SK-N-SH (cell line): ENCODE measurements around the gene MCTS1. TPM values are rescaled to one million over a fixed set of nuclear protein-coding genes. Genes with fewer than 3 reads are reported as not detected.

ENCODE experiments used
- CTCF ChIA-PET: fragments of 300-600, 350-600 bp; formaldehyde crosslinking; extraction: SDS; loops from one replicate; lab custom pipeline; 2021; lab: Yijun Ruan, JAX
- POLR2A ChIA-PET: fragments of 350-600 bp; sonication (Branson Sonifier 250); formaldehyde crosslinking; extraction: SDS; loops from one replicate; lab custom pipeline; 2020; ENCODE audit warnings: antibody characterized with exemption, inconsistent platforms; lab: Yijun Ruan, JAX
- DNase-seq: peaks from one replicate; pipeline ENCODE4 v3.0.0; 2012
- H2AFZ ChIP-seq: fragments of 200-600 bp; sonication (generic); 2 replicates; pipeline ENCODE4 v1.8.1; 2016; ENCODE audit warnings: antibody characterized with exemption, mild to moderate bottlenecking, low read depth
- H3F3A ChIP-seq: fragments of 200-600 bp; sonication (generic); replicated peaks from 2 replicates; pipeline ENCODE3; 2016; ENCODE audit warnings: antibody characterized with exemption, mild to moderate bottlenecking; ENCODE audit not compliant: insufficient read depth
- H3K27ac ChIP-seq, 2 experiments: fragments of 200-500 bp in 1 of 2; fragments of 200-600 bp in 1 of 2; sonication (Bioruptor generic) in 1 of 2; sonication (generic), shearing (Covaris generic) in 1 of 2; 2 replicates each; pipeline versions ENCODE4 v1.5.1 to v1.6.1; 2014 to 2016; ENCODE audit warnings: low read depth in 2 of 2, inconsistent platforms in 1 of 2, low read length in 1 of 2, mild to moderate bottlenecking in 1 of 2, mixed read lengths in 1 of 2
- H3K27me3 ChIP-seq: fragments of 200-600 bp; sonication (generic), shearing (Covaris generic); 2 replicates; pipeline ENCODE4 v1.6.1; 2016; ENCODE audit warnings: mixed run types; ENCODE audit not compliant: insufficient read depth
- H3K36me3 ChIP-seq, 2 experiments: fragments of 200-500 bp in 1 of 2; fragments of 200-600 bp in 1 of 2; sonication (Bioruptor generic) in 1 of 2; sonication (generic) in 1 of 2; replicated peaks in 1 of 2; 2 replicates each; pipeline versions ENCODE3 to v1.5.1; 2014 to 2016; ENCODE audit warnings: low read length in 1 of 2, mild to moderate bottlenecking in 1 of 2; ENCODE audit not compliant: insufficient read depth in 2 of 2, control insufficient read depth in 1 of 2
- H3K4me1 ChIP-seq, 2 experiments: fragments of 200-500 bp in 1 of 2; fragments of 200-600 bp in 1 of 2; sonication (Bioruptor generic) in 1 of 2; sonication (generic), shearing (Covaris generic) in 1 of 2; 2 replicates each; pipeline versions ENCODE4 v1.5.1 to v1.6.1; 2014 to 2016; ENCODE audit warnings: low read depth in 1 of 2, low read length in 1 of 2, mixed run types in 1 of 2; ENCODE audit not compliant: insufficient read depth in 2 of 2, control insufficient read depth in 1 of 2
- H3K4me2 ChIP-seq: fragments of 200-600 bp; sonication (generic), shearing (Covaris generic); 2 replicates; pipeline ENCODE4 v1.6.1; 2017; ENCODE audit warnings: mixed run types
- H3K4me3 ChIP-seq, 2 experiments: fragments of 200-500 bp in 1 of 2; fragments of 200-600 bp in 1 of 2; sonication (Bioruptor generic) in 1 of 2; sonication (generic), shearing (Covaris generic) in 1 of 2; 2 replicates each; pipeline versions ENCODE4 v1.5.1 to v1.8.1; 2014 to 2016; ENCODE audit warnings: low read depth in 2 of 2, inconsistent platforms in 1 of 2, low read length in 1 of 2, mild to moderate bottlenecking in 1 of 2, mixed read lengths in 1 of 2, moderate library complexity in 1 of 2
- H3K79me2 ChIP-seq: fragments of 200-600 bp; sonication (generic); 2 replicates; pipeline ENCODE4 v1.8.1; 2017; ENCODE audit warnings: mild to moderate bottlenecking; ENCODE audit not compliant: insufficient read depth
- H3K9ac ChIP-seq: fragments of 200-600 bp; sonication (generic); 2 replicates; pipeline ENCODE4 v1.6.1; 2017; ENCODE audit warnings: mixed run types
- H3K9me2 ChIP-seq: fragments of 200-600 bp; sonication (generic); 2 replicates; pipeline ENCODE4 v1.6.1; 2017; ENCODE audit warnings: mixed run types
- H3K9me3 ChIP-seq: fragments of 200-600 bp; sonication (generic); 2 replicates; pipeline ENCODE4 v1.6.1; 2017; ENCODE audit warnings: mixed run types, mild to moderate bottlenecking, moderate library complexity
- H4K20me1 ChIP-seq: fragments of 200-600 bp; sonication (generic); 2 replicates; pipeline ENCODE4 v1.6.1; 2017; ENCODE audit warnings: mild to moderate bottlenecking, mixed run types; ENCODE audit not compliant: insufficient read depth
- ELF1 ChIP-seq: IDR thresholded peaks from 2 replicates; pipeline ENCODE4 v1.4.0; 2012
- EP300 ChIP-seq, 2 experiments: IDR thresholded peaks; 2 replicates each; pipeline versions ENCODE4 v1.4.0 to v1.6.1; 2012; ENCODE audit warnings: borderline replicate concordance in 1 of 2, low read depth in 1 of 2, low read length in 1 of 2
- EZH2phosphoT487 ChIP-seq: fragments of 200-600 bp; sonication (generic); IDR thresholded peaks from 2 replicates; pipeline ENCODE4 v1.6.1; 2017; ENCODE audit warnings: low read depth, mixed run types, mild to moderate bottlenecking, antibody characterized with exemption, moderate library complexity, borderline replicate concordance
- FOSL2 ChIP-seq: IDR thresholded peaks from 2 replicates; pipeline ENCODE4 v1.4.0; 2012; ENCODE audit warnings: low read depth, mild to moderate bottlenecking, moderate library complexity, borderline replicate concordance
- FOXJ3 ChIP-seq: sonication (generic); formaldehyde crosslinking; IDR thresholded peaks from 2 replicates; pipeline ENCODE4 v1.5.1; 2020; ENCODE audit warnings: mild to moderate bottlenecking, missing genetic modification reagents
- GATA2 ChIP-seq: sonication (generic); formaldehyde crosslinking; IDR thresholded peaks from 2 replicates; pipeline ENCODE4 v1.5.0; 2020; ENCODE audit warnings: mild to moderate bottlenecking, missing genetic modification reagents
- MEF2A ChIP-seq: IDR thresholded peaks from 2 replicates; pipeline ENCODE4 v1.4.0; 2012; ENCODE audit warnings: low read depth, borderline replicate concordance
- NRF1 ChIP-seq: IDR thresholded peaks from 2 replicates; pipeline ENCODE4 v1.6.1; 2012; ENCODE audit warnings: low read depth, mild to moderate bottlenecking, low read length
- RAD21 ChIP-seq: IDR thresholded peaks from 2 replicates; pipeline ENCODE4 v1.6.1; 2012; ENCODE audit warnings: mild to moderate bottlenecking, low read length
- RXRA ChIP-seq: IDR thresholded peaks from 2 replicates; pipeline ENCODE4 v1.4.0; 2012; ENCODE audit warnings: low read depth, mild to moderate bottlenecking, borderline replicate concordance
- TEAD4 ChIP-seq: IDR thresholded peaks from 2 replicates; pipeline ENCODE4 v1.4.0; 2012; ENCODE audit warnings: mild to moderate bottlenecking, borderline replicate concordance; ENCODE audit not compliant: insufficient read depth
- WGBS: methylation state at CpG from one replicate; pipeline ENCODE4 v1.1.6; 2017; ENCODE audit warnings: low lambda C conversion rate; 5-methylcytosine and 5-hydroxymethylcytosine counted together
- polyA plus RNA-seq, 3 experiments: library from polyadenylated mRNA; depleted of rRNA; stranded (reverse); fragments of >200 nt; gene quantifications; 2 replicates each; pipeline ENCODE4 v1.2.3, GENCODE V29; 2012
- TF ChIP-seq, protein P1 (sequence below): IDR thresholded peaks from 2 replicates; pipeline ENCODE4; 2012
- TF ChIP-seq, protein P2 (sequence below): IDR thresholded peaks from 2 replicates; pipeline ENCODE4 v1.4.0; 2012; ENCODE audit warnings: low read depth, borderline replicate concordance
- TF ChIP-seq, protein P3 (sequence below): IDR thresholded peaks from 2 replicates; pipeline ENCODE4 v1.4.0; 2012; ENCODE audit warnings: low read depth, borderline replicate concordance
- TF ChIP-seq, protein P4 (sequence below): fragments of 150-350 bp; IDR thresholded peaks from 2 replicates; pipeline ENCODE4 v1.6.1; 2016; ENCODE audit warnings: mild to moderate bottlenecking, low read depth, low read length

MCTS1 gene
- polyA plus RNA-seq, 1 of the 3 experiments (the other 2 are of a cell fraction), result 62.1 TPM

DNA sequence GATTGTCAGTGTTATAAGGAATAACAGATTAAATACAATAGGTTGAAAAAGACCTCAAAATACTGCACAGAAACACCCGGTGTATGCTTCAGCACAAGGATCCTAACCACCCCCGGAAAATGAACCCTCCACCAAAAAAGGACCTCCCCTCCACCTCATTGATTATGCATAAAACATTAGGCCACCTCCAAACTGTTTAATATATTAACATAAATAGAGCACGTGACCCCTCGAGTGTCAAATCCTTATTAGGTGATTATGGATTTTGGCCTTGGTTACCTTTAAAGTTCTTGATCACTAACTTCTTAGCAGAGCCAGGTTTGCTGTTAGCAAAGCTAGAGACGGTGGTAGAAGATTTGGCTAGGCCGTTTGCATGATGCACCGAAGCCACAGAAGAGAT lies 44.1 kb upstream of the MCTS1 start (continued):
- TF ChIP-seq, protein P1, sequence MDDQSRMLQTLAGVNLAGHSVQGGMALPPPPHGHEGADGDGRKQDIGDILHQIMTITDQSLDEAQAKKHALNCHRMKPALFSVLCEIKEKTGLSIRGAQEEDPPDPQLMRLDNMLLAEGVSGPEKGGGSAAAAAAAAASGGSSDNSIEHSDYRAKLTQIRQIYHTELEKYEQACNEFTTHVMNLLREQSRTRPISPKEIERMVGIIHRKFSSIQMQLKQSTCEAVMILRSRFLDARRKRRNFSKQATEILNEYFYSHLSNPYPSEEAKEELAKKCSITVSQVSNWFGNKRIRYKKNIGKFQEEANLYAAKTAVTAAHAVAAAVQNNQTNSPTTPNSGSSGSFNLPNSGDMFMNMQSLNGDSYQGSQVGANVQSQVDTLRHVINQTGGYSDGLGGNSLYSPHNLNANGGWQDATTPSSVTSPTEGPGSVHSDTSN, result no peak
- TF ChIP-seq FOXJ3 (CRISPR knock-in tag), result no peak

DNA sequence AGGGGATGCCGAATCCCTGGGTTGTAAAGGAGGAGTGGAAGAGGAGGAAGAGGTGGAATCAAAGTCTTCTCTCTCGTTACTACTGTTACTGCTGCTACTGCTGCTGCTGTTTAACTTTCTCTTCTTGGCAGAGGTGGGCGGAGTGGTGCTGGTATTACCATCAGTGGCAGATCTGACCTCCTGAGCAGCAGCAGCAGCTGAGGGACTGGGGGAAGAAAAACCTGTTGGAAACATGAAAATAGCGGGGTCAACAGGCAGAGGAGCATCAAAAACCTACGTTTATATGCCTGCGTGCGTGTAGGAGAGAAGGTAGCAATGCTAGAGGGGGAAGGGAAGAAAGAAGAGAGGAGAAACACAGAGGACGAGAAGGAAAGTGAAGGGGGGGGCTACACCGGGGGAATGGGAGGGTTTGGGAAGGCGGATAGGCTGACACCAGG lies 43.5 kb upstream of the MCTS1 start:
- Histone ChIP-seq H3K36me3 (peaks cover 11 to 22% of the 10 kb centered on the region in 2 experiments), H3K9me2 (no peaks in the 10 kb centered on the region), H3K4me3 (peak overlapping the region; percentile 77 to 78), H3K4me1 (peaks cover 0 to 4% of the 10 kb centered on the region in 2 experiments; a peak in 2 of 4 replicates), H3F3A (peaks cover 16% of the 10 kb centered on the region), H2AFZ (peak overlapping the region; percentile 83), H3K9ac (peak overlapping the region; percentile 97), H3K27me3 (no peaks in the 10 kb centered on the region), H3K4me2 (peak overlapping the region; percentile 91), H4K20me1 (no peaks in the 10 kb centered on the region; the same call in 1 of the 2 replicates), H3K79me2 (peaks cover 51% of the 10 kb centered on the region), H3K27ac (peak overlapping the region; percentile 96), H3K9me3 (no peaks in the 10 kb centered on the region)
- ChIA-PET CTCF (interaction anchor here (1.5 to 1.8 kb wide), 2 partner anchors 21 to 63 kb away, joined by 3 to 4 read pairs; no protein-coding TSS in a partner anchor), POLR2A (interaction anchor here (0.6 to 3.3 kb wide), 4 partner anchors 43 to 74 kb away, joined by 3 to 43 read pairs (median 4); partner anchors contain the start of genes C1GALT1C1 and MCTS1)
- no peak for DNase-seq
- TF ChIP-seq TEAD4 (0 out of 2 replicates have a peak, but pooled peaks have one; percentile 52), ELF1 (no peak)
- under 1% methylated on average over 10 of the region's 10 CpGs for WGBS

DNA sequence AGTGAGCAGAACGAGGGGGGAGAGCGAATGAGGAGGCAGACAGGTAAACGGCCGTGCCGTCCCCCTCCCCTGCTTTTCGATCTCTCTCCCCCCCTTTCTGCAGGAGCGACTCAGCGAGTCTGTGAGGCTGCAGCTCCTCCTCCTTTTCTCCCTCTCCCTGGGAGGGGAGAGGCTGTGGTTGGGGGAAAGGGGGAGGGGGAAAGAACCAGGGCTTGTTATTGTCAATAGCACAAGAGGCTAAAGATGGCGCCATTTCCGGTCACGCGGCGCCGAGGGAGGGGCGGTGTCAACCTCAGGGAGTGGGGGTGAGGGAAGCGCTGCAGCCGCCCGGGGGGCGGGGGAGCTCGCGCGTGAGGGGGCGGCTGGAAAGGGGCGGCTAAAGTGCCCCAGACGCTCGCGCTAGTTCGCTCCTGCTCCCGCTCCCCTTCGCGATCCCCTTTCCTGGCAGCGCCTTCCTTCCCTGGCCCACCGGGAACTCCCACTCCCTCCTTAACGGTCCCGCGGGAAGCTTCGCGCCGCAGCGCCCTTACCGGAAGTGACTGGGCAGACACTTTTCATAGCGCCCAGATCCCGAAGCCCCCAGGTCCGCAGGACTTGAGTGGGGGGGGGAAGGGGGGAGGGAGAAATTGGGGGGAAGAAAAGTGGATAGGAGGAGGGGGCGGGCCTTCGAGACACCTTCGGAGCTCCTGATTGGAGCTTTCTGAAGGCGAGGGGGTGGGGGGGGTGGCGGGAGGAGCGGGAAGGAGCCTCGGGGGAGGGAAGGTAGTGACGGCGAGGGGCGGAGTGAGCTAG lies 42.9 kb upstream of the MCTS1 start, which contains the start of gene CUL4B:
CUL4B (minus strand) TSS at position 121 of the 792 bp plus-strand sequence. CDS start 324 bp downstream, outside the sequence.
- Histone ChIP-seq H3K9me3 (no peaks in the 10 kb centered on the region), H3K27me3 (no peaks in the 10 kb centered on the region), H3K4me1 (peaks cover 0 to 4% of the 10 kb centered on the region in 2 experiments; a peak in 2 of 4 replicates), H3K9me2 (no peaks in the 10 kb centered on the region), H3F3A (peaks cover 16% of the 10 kb centered on the region), H3K4me2 (peak within 1 kb of the TSS; percentile 91), H3K79me2 (peaks cover 45% of the 10 kb centered on the region), H4K20me1 (no peaks in the 10 kb centered on the region; the same call in 1 of the 2 replicates), H2AFZ (peak within 1 kb of the TSS; percentile 90), H3K36me3 (peaks cover 10 to 17% of the 10 kb centered on the region in 2 experiments), H3K27ac (peak within 1 kb of the TSS; percentile 96), H3K4me3 (peak within 1 kb of the TSS; percentile 77 to 78), H3K9ac (peak within 1 kb of the TSS; percentile 97)
- ChIA-PET POLR2A (interaction anchor here (0.6 to 3.3 kb wide), 6 partner anchors 43 to 102 kb away, joined by 3 to 43 read pairs (median 4); partner anchors contain the start of genes C1GALT1C1 and MCTS1), CTCF (interaction anchor here (0.6 to 1.5 kb wide), 7 partner anchors 8 to 547 kb away, joined by 3 to 4 read pairs (median 3); partner anchors contain the start of gene MCTS1)
- peak; percentile 88 for DNase-seq
- WGBS, result under 1% methylated on average over 42 of the region's 54 CpGs
- TF ChIP-seq EZH2phosphoT487, result no peak
- TF ChIP-seq, protein P2, sequence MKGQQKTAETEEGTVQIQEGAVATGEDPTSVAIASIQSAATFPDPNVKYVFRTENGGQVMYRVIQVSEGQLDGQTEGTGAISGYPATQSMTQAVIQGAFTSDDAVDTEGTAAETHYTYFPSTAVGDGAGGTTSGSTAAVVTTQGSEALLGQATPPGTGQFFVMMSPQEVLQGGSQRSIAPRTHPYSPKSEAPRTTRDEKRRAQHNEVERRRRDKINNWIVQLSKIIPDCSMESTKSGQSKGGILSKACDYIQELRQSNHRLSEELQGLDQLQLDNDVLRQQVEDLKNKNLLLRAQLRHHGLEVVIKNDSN, result peak; percentile 94
- no peak for TF ChIP-seq NRF1
- no peak for TF ChIP-seq FOSL2
- TF ChIP-seq, protein P3, sequence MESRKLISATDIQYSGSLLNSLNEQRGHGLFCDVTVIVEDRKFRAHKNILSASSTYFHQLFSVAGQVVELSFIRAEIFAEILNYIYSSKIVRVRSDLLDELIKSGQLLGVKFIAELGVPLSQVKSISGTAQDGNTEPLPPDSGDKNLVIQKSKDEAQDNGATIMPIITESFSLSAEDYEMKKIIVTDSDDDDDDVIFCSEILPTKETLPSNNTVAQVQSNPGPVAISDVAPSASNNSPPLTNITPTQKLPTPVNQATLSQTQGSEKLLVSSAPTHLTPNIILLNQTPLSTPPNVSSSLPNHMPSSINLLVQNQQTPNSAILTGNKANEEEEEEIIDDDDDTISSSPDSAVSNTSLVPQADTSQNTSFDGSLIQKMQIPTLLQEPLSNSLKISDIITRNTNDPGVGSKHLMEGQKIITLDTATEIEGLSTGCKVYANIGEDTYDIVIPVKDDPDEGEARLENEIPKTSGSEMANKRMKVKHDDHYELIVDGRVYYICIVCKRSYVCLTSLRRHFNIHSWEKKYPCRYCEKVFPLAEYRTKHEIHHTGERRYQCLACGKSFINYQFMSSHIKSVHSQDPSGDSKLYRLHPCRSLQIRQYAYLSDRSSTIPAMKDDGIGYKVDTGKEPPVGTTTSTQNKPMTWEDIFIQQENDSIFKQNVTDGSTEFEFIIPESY, result 0 out of 2 replicates have a peak, but pooled peaks have one; percentile 32
- TF ChIP-seq, protein P4, sequence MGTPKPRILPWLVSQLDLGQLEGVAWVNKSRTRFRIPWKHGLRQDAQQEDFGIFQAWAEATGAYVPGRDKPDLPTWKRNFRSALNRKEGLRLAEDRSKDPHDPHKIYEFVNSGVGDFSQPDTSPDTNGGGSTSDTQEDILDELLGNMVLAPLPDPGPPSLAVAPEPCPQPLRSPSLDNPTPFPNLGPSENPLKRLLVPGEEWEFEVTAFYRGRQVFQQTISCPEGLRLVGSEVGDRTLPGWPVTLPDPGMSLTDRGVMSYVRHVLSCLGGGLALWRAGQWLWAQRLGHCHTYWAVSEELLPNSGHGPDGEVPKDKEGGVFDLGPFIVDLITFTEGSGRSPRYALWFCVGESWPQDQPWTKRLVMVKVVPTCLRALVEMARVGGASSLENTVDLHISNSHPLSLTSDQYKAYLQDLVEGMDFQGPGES, result no peak
- peak in 1 of 2 experiments; percentile 38; a peak in 1 of 4 replicates for TF ChIP-seq EP300 (IDR thresholded peaks at IDR 0.05; ENCODE audit: borderline replicate concordance in 1 of 2, low read depth in 1 of 2, low read length in 1 of 2)
- TF ChIP-seq GATA2 (CRISPR knock-in tag), result no peak
- 0 out of 2 replicates have a peak, but pooled peaks have one; percentile 13 for TF ChIP-seq TEAD4
- TF ChIP-seq RAD21, result no peak
- peak; percentile 76; the same call in 1 of the 2 replicates for TF ChIP-seq FOXJ3 (CRISPR knock-in tag)
- peak; percentile 40; the same call in 1 of the 2 replicates for TF ChIP-seq RXRA
- TF ChIP-seq MEF2A, result no peak
